Loucy (cell line): ENCODE measurements around the gene TMEM59L.

Source experiments
- CTCF ChIP-seq: fragments of 200-600 bp; sonication (generic); conservative IDR thresholded peaks from 2 replicates; pipeline ENCODE4 v1.5.1; 2014; ENCODE audit warnings: mild to moderate bottlenecking, antibody characterized with exemption, low read length
- EZH2phosphoT487 ChIP-seq: fragments of 200-600 bp; IDR thresholded peaks from 2 replicates; pipeline ENCODE4 v1.6.1; 2018; ENCODE audit warnings: antibody characterized with exemption, mild to moderate bottlenecking, moderate library complexity, borderline replicate concordance

GRCh38 chr19:18617562-18617961 is 4.9 kb downstream of the TMEM59L start:
- TF ChIP-seq CTCF (no peak), EZH2phosphoT487 (no peak)
